H1 (cell line): Measurements from ENCODE around the gene ATG9B. TPM values are rescaled to one million over a fixed set of nuclear protein-coding genes. Genes with fewer than 3 reads are reported as not detected.

Source experiments
- BACH1 ChIP-seq: IDR thresholded peaks from 2 replicates; pipeline ENCODE4 v1.6.1; 2012; ENCODE audit warnings: low read length, improper control_type of control experiment
- CBX8 ChIP-seq: fragments of 300-800, 300-1000 bp; sonication (generic); IDR thresholded peaks from 2 replicates; pipeline ENCODE4 v1.7.1; 2016; ENCODE audit warnings: low read depth, low read length, borderline replicate concordance
- EZH2 ChIP-seq: fragments of 200-600 bp; sonication (generic); IDR thresholded peaks from 2 replicates; pipeline ENCODE4 v1.7.1; 2012; ENCODE audit warnings: low read depth, mild to moderate bottlenecking, moderate library complexity, low read length, inconsistent platforms; ENCODE audit not compliant: severe bottlenecking
- KDM1A ChIP-seq: fragments of 200-600, 300-600 bp; sonication (generic); IDR thresholded peaks from 2 replicates; pipeline ENCODE4 v1.7.1; 2016; ENCODE audit warnings: mild to moderate bottlenecking, low read length, borderline replicate concordance
- MAFK ChIP-seq: IDR thresholded peaks from 2 replicates; pipeline ENCODE4 v1.6.1; 2012; ENCODE audit warnings: low read depth, mild to moderate bottlenecking, improper control_type of control experiment, low read length
- POLR2AphosphoS5 ChIP-seq: IDR thresholded peaks from 2 replicates; pipeline ENCODE4 v1.6.1; 2011; ENCODE audit warnings: low read depth, low read length
- SP1 ChIP-seq: IDR thresholded peaks from 2 replicates; pipeline ENCODE4 v1.6.1; 2011; ENCODE audit warnings: low read depth, low read length
- TCF12 ChIP-seq: IDR thresholded peaks from 2 replicates; pipeline ENCODE4 v1.6.1; 2011; ENCODE audit warnings: low read depth, mild to moderate bottlenecking, low read length
- polyA plus RNA-seq, 7 experiments: library from polyadenylated mRNA; depleted of rRNA in 3 of 7; stranded (reverse) in 5 of 7; unstranded in 2 of 7; fragments of >200 nt in 5 of 7; fragments of 200-250 nt in 2 of 7; gene quantifications; 1 replicate in 5 of 7; 2 replicates in 1 of 7; 4 replicates in 1 of 7; pipeline versions ENCODE4 v1.2.1 to v1.2.3, GENCODE V29; 2011 to 2013; ENCODE audit warnings: missing spikeins in 2 of 7, mixed read lengths in 2 of 7
- total RNA-seq: library from RNA; stranded (reverse); fragmentation: NEBNext Ultra II Directional; extraction: Animal tissue kit (Norgen Biotek cat#: 25700); gene quantifications from 2 replicates; pipeline ENCODE4 v1.2.1, GENCODE V29; 2021
- TF ChIP-seq, protein P1 (sequence below): IDR thresholded peaks from 2 replicates; pipeline ENCODE4 v1.6.1; 2012; ENCODE audit warnings: inconsistent platforms

ATG9B gene
- total and polyA plus RNA-seq, 2 of the 8 experiments (the other 6 are each of a cell fraction or from before 2014, with no cell fraction given): 1.4 to 2.3 TPM

DNA sequence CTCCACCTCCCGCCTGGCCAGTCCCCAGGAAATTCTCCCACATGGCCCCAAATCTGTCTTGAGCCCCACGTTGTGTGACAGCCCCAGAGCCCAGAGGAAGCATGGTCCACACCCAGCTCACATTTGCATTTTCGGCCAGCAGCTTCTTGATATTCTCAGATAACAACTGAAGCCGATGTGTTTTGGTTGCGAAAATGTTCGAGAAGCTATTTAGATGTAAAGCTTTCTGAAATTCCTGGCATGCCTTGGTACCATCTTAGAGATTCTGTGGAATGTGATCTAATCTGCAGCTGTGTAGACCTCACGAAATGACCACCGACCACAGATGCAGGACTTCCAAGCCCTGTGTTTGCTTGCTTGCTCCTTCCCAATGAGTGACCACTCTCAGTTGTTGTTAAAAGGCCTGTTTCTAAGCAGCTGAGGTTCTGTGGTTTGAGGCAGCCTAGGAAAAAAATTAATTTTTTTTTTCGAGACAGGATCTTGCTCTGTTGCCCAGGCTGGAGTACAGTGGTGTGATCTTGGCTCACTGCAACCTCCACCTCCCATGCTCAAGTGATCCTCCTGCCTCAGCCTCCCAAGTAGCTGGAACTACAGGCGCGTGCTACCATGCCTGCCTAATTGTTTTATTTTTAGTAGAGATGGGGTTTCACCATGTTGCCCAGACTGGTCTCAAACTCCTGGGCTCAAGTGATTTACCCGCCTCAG lies 43.9 kb upstream of the ATG9B start (continued):
- TF ChIP-seq CBX8 (no peak), EZH2 (no peak), TCF12 (no peak), KDM1A (0 out of 2 replicates have a peak, but pooled peaks have one; percentile 10), SP1 (peak; percentile 14; the same call in 1 of the 2 replicates), BACH1 (no peak), POLR2AphosphoS5 (no peak), MAFK (no peak)
- TF ChIP-seq, protein P1, sequence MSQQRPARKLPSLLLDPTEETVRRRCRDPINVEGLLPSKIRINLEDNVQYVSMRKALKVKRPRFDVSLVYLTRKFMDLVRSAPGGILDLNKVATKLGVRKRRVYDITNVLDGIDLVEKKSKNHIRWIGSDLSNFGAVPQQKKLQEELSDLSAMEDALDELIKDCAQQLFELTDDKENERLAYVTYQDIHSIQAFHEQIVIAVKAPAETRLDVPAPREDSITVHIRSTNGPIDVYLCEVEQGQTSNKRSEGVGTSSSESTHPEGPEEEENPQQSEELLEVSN: no peak
